HCT116 (cell line): Measurements from ENCODE around the gene GARNL3. TPM values are rescaled to one million over a fixed set of nuclear protein-coding genes. Genes with fewer than 3 reads are reported as not detected.
A peak's percentile ranks its signal among the peaks of the same experiment; 100 is the strongest.

Experiments used
- ATAC-seq: fragments of 200-7000 bp; cut with Tn5 transposase; 2 replicates; pipeline ENCODE4 v1.9.1; 2020; ENCODE audit warnings: mild to moderate bottlenecking, moderate library complexity
- BruUV-seq: library from RNA; stranded (reverse); fragments of 400-500 nt; replicated peaks from 2 replicates; lab custom pipeline; 2021; lab: Mats Ljungman, UMichigan
- CTCF ChIA-PET: fragments of 300-600 bp; sonication (Branson Sonifier 250); formaldehyde crosslinking; loops from one replicate; lab custom pipeline; 2021; ENCODE audit warnings: antibody characterized with exemption; lab: Charles Lee
- POLR2A ChIA-PET: fragments of 300-600, 350-600 bp; sonication (Branson Sonifier 250); formaldehyde crosslinking; loops from one replicate; lab custom pipeline; 2021; ENCODE audit warnings: antibody characterized with exemption; lab: Charles Lee
- RAD21 ChIA-PET, 2 experiments: fragments of 300-600 bp; sonication (Branson Sonifier 250); formaldehyde crosslinking; loops; one replicate each; lab custom pipeline; 2023; ENCODE audit warnings: low total read pairs in 2 of 2; ENCODE audit not compliant: uncharacterized antibody in 2 of 2, unreplicated experiment in 2 of 2, low non-redundant PET in 1 of 2; lab: Charles Lee
- DNase-seq: peaks from one replicate; pipeline ENCODE4 v3.0.0-alpha.2; 2010; ENCODE audit warnings: low read depth, low spot score
- H2AFZ ChIP-seq: fragments of 200-600 bp; shearing (Covaris generic), sonication (generic); 2 replicates; pipeline ENCODE4 v1.6.1; 2017; ENCODE audit warnings: low read depth, mixed run types, mixed read lengths, antibody characterized with exemption, low read length; ENCODE audit not compliant: poor library complexity, severe bottlenecking
- H3K27ac ChIP-seq: 2 replicates; pipeline ENCODE4 v1.5.1; 2012; ENCODE audit warnings: low read depth, low read length
- H3K27me3 ChIP-seq: fragments of 200-600 bp; sonication (generic); 2 replicates; pipeline ENCODE4 v1.6.1; 2016; ENCODE audit warnings: mixed run types, low read length, mixed read lengths; ENCODE audit not compliant: insufficient read depth
- H3K36me3 ChIP-seq, 2 experiments: fragments of 200-500 bp in 1 of 2; fragments of 200-600 bp in 1 of 2; sonication (Bioruptor generic) in 1 of 2; sonication (generic) in 1 of 2; 2 replicates each; pipeline versions ENCODE4 v1.5.1 to v1.6.1; 2014 to 2016; ENCODE audit warnings: low read length in 2 of 2, inconsistent platforms in 1 of 2, mixed read lengths in 1 of 2, mixed run types in 1 of 2; ENCODE audit not compliant: insufficient read depth in 2 of 2, control insufficient read depth in 1 of 2
- H3K4me1 ChIP-seq, 2 experiments: fragments of 200-600 bp in 1 of 2; sonication (generic) in 1 of 2; 2 replicates each; pipeline versions ENCODE4 v1.5.1 to v1.6.1; 2012 to 2017; ENCODE audit warnings: low read length in 2 of 2, inconsistent platforms in 1 of 2, mild to moderate bottlenecking in 1 of 2, mixed read lengths in 1 of 2, mixed run types in 1 of 2, moderate library complexity in 1 of 2; ENCODE audit not compliant: insufficient read depth in 2 of 2, control insufficient read depth in 1 of 2
- H3K4me2 ChIP-seq: fragments of 200-600 bp; sonication (generic); 2 replicates; pipeline ENCODE4 v1.6.1; 2017; ENCODE audit warnings: mixed run types, low read length, mixed read lengths
- H3K4me3 ChIP-seq, 2 experiments: fragments of 200-600 bp in 1 of 2; sonication (generic) in 1 of 2; replicated peaks in 1 of 2; 2 replicates each; pipeline ENCODE4 v1.5.1; 2011 to 2016; ENCODE audit warnings: low read length in 2 of 2, control low read depth in 1 of 2, low read depth in 1 of 2, mild to moderate bottlenecking in 1 of 2, mixed read lengths in 1 of 2, mixed run types in 1 of 2
- H3K79me2 ChIP-seq: fragments of 200-600 bp; sonication (generic); 2 replicates; pipeline ENCODE4 v1.6.1; 2017; ENCODE audit warnings: mild to moderate bottlenecking, mixed run types, low read length, moderate library complexity, mixed read lengths; ENCODE audit not compliant: insufficient read depth
- H3K9ac ChIP-seq: fragments of 200-600 bp; sonication (generic); 2 replicates; pipeline ENCODE4 v1.6.1; 2016; ENCODE audit warnings: low read length, mixed read lengths
- H3K9me2 ChIP-seq: fragments of 200-600 bp; sonication (generic), shearing (Covaris generic); 2 replicates; pipeline ENCODE4 v1.6.1; 2017; ENCODE audit warnings: mixed run types, mild to moderate bottlenecking, moderate library complexity; ENCODE audit not compliant: insufficient read depth
- H3K9me3 ChIP-seq, 2 experiments: fragments of 200-500 bp in 1 of 2; fragments of 200-600 bp in 1 of 2; sonication (Bioruptor generic) in 1 of 2; sonication (generic) in 1 of 2; 2 replicates each; pipeline ENCODE4 v1.6.1; 2014 to 2017; ENCODE audit warnings: low read length in 2 of 2, mixed read lengths in 2 of 2, inconsistent platforms in 1 of 2, low read depth in 1 of 2, mild to moderate bottlenecking in 1 of 2, mixed run types in 1 of 2, moderate library complexity in 1 of 2; ENCODE audit not compliant: control insufficient read depth in 1 of 2, insufficient read depth in 1 of 2
- H4K20me1 ChIP-seq: fragments of 200-600 bp; sonication (generic), shearing (Covaris generic); 2 replicates; pipeline ENCODE4 v1.6.1; 2017; ENCODE audit warnings: mixed run types, mild to moderate bottlenecking, moderate library complexity; ENCODE audit not compliant: insufficient read depth
- ATF3 ChIP-seq: IDR thresholded peaks from 2 replicates; pipeline ENCODE4 v1.6.1; 2012
- CBX3 ChIP-seq: IDR thresholded peaks from 2 replicates; pipeline ENCODE4 v1.6.1; 2012; ENCODE audit warnings: low read depth
- CEBPB ChIP-seq: IDR thresholded peaks from 2 replicates; pipeline ENCODE4 v1.6.1; 2012; ENCODE audit warnings: low read depth
- EZH2 ChIP-seq: fragments of 200-600 bp; sonication (generic); IDR thresholded peaks from 2 replicates; pipeline ENCODE4 v1.6.1; 2017; ENCODE audit warnings: antibody characterized with exemption, mixed run types
- EZH2phosphoT487 ChIP-seq: fragments of 200-600 bp; IDR thresholded peaks from 2 replicates; pipeline ENCODE4 v1.6.1; 2018; ENCODE audit warnings: antibody characterized with exemption, borderline replicate concordance
- FOSL1 ChIP-seq: IDR thresholded peaks from 2 replicates; pipeline ENCODE4 v1.6.1; 2012; ENCODE audit warnings: low read depth
- JUND ChIP-seq: IDR thresholded peaks from 2 replicates; pipeline ENCODE4 v1.6.1; 2012
- POLR2A ChIP-seq: IDR thresholded peaks from 2 replicates; pipeline ENCODE4 v1.7.0; 2011; ENCODE audit warnings: borderline replicate concordance; ENCODE audit not compliant: insufficient read depth, insufficient read length; ENCODE audit errors: extremely low read depth
- POLR2AphosphoS5 ChIP-seq: IDR thresholded peaks from 2 replicates; pipeline ENCODE4 v1.6.1; 2011; ENCODE audit warnings: mild to moderate bottlenecking, low read depth, low read length, moderate library complexity
- RAD21 ChIP-seq: IDR thresholded peaks from 2 replicates; pipeline ENCODE4 v1.6.1; 2012; ENCODE audit warnings: low read depth, mild to moderate bottlenecking
- SIN3A ChIP-seq: IDR thresholded peaks from 2 replicates; pipeline ENCODE4 v1.6.1; 2012; ENCODE audit warnings: low read depth
- SP1 ChIP-seq: IDR thresholded peaks from 2 replicates; pipeline ENCODE4 v1.6.1; 2012; ENCODE audit warnings: low read depth
- TCF7L2 ChIP-seq: IDR thresholded peaks from 2 replicates; pipeline ENCODE4 v1.7.0; 2011; ENCODE audit warnings: borderline replicate concordance, inconsistent platforms; ENCODE audit not compliant: insufficient read depth, insufficient read length; ENCODE audit errors: extremely low read depth
- YY1 ChIP-seq: IDR thresholded peaks from 2 replicates; pipeline ENCODE4 v1.6.1; 2011; ENCODE audit warnings: low read length, low read depth, moderate library complexity, mild to moderate bottlenecking; ENCODE audit not compliant: insufficient replicate concordance; ENCODE audit errors: extremely low read depth
- ZBTB33 ChIP-seq: IDR thresholded peaks from 2 replicates; pipeline ENCODE4 v1.6.1; 2011; ENCODE audit warnings: mild to moderate bottlenecking, low read length, moderate library complexity; ENCODE audit not compliant: insufficient replicate concordance; ENCODE audit errors: extremely low read depth
- ZFX ChIP-seq: fragments of 450-650 bp; IDR thresholded peaks from 2 replicates; pipeline ENCODE4 v1.6.1; 2017
- ZNF274 ChIP-seq: fragments of 200-500 bp; sonication (Bioruptor generic); IDR thresholded peaks from 2 replicates; pipeline ENCODE4 v1.6.1; 2014; ENCODE audit warnings: mild to moderate bottlenecking, low read depth, low read length, inconsistent platforms
- intact Hi-C: fragments of 100-400 bp; cut with micrococcal nuclease; formaldehyde crosslinking; loops from 2 replicates; pipeline ENCODE4 v1.10.0; 2022
- total RNA-seq: library from RNA; stranded (reverse); gene quantifications from one replicate; pipeline ENCODE4 v1.2.1, GENCODE V29; 2021; ENCODE audit not compliant: unreplicated experiment
- TF ChIP-seq, protein P1 (sequence below): IDR thresholded peaks from 2 replicates; pipeline ENCODE4 v1.6.1; 2012
- TF ChIP-seq, protein P2 (sequence below): IDR thresholded peaks from 2 replicates; pipeline ENCODE4 v1.6.1; 2012; ENCODE audit warnings: low read depth
- TF ChIP-seq, protein P3 (sequence below), 3 experiments: fragments of 200-600 bp in 1 of 3; sonication (generic) in 1 of 3; IDR thresholded peaks in 2 of 3; conservative IDR thresholded peaks in 1 of 3; 2 replicates each; pipeline ENCODE4 v1.5.1; 2012 to 2017; ENCODE audit warnings: low read depth in 2 of 3, low read length in 2 of 3, antibody characterized with exemption in 1 of 3, borderline replicate concordance in 1 of 3, control low read depth in 1 of 3, mild to moderate bottlenecking in 1 of 3, mixed read lengths in 1 of 3, mixed run types in 1 of 3, moderate library complexity in 1 of 3; ENCODE audit not compliant: insufficient read depth in 1 of 3

The GARNL3 gene
- total RNA-seq, 1 experiment from 2014 or later = 8.8 TPM

- H3K27ac ChIP-seq = no peak overlapping the region
- no peaks in the 10 kb centered on the region for H3K27me3 ChIP-seq
- intact Hi-C loops = no loop called here
- ATAC-seq (peak; percentile 40; the same call in 1 of the 2 replicates), DNase-seq (no peak)
- RAD21 ChIA-PET = no interaction called here
- BruUV-seq = no TSS peak
- no peak overlapping the region for H3K9ac ChIP-seq
- CTCF ChIA-PET = no interaction called here
- H2AFZ ChIP-seq = no peak overlapping the region
- no peak overlapping the region for H3K4me2 ChIP-seq
- peaks cover 2 to 5% of the 10 kb centered on the region in 2 experiments; a peak in 1 of 4 replicates for H3K36me3 ChIP-seq
- no peak overlapping the region for H3K4me3 ChIP-seq
- H3K9me2 ChIP-seq = no peaks in the 10 kb centered on the region
- no peaks in the 10 kb centered on the region for H3K79me2 ChIP-seq
- TF ChIP-seq YY1 (no peak), EZH2 (no peak), EZH2phosphoT487 (no peak), ZBTB33 (no peak), ZFX (no peak), SIN3A (no peak), JUND (no peak), FOSL1 (no peak), POLR2A (no peak), RAD21 (no peak), TCF7L2 (no peak), SP1 (no peak), ZNF274 (no peak), CEBPB (no peak), ATF3 (no peak), CBX3 (no peak), POLR2AphosphoS5 (no peak)
- TF ChIP-seq, protein P1, sequence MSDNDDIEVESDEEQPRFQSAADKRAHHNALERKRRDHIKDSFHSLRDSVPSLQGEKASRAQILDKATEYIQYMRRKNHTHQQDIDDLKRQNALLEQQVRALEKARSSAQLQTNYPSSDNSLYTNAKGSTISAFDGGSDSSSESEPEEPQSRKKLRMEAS = no peak
- TF ChIP-seq, protein P2, sequence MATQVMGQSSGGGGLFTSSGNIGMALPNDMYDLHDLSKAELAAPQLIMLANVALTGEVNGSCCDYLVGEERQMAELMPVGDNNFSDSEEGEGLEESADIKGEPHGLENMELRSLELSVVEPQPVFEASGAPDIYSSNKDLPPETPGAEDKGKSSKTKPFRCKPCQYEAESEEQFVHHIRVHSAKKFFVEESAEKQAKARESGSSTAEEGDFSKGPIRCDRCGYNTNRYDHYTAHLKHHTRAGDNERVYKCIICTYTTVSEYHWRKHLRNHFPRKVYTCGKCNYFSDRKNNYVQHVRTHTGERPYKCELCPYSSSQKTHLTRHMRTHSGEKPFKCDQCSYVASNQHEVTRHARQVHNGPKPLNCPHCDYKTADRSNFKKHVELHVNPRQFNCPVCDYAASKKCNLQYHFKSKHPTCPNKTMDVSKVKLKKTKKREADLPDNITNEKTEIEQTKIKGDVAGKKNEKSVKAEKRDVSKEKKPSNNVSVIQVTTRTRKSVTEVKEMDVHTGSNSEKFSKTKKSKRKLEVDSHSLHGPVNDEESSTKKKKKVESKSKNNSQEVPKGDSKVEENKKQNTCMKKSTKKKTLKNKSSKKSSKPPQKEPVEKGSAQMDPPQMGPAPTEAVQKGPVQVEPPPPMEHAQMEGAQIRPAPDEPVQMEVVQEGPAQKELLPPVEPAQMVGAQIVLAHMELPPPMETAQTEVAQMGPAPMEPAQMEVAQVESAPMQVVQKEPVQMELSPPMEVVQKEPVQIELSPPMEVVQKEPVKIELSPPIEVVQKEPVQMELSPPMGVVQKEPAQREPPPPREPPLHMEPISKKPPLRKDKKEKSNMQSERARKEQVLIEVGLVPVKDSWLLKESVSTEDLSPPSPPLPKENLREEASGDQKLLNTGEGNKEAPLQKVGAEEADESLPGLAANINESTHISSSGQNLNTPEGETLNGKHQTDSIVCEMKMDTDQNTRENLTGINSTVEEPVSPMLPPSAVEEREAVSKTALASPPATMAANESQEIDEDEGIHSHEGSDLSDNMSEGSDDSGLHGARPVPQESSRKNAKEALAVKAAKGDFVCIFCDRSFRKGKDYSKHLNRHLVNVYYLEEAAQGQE = no peak
- TF ChIP-seq, protein P3, sequence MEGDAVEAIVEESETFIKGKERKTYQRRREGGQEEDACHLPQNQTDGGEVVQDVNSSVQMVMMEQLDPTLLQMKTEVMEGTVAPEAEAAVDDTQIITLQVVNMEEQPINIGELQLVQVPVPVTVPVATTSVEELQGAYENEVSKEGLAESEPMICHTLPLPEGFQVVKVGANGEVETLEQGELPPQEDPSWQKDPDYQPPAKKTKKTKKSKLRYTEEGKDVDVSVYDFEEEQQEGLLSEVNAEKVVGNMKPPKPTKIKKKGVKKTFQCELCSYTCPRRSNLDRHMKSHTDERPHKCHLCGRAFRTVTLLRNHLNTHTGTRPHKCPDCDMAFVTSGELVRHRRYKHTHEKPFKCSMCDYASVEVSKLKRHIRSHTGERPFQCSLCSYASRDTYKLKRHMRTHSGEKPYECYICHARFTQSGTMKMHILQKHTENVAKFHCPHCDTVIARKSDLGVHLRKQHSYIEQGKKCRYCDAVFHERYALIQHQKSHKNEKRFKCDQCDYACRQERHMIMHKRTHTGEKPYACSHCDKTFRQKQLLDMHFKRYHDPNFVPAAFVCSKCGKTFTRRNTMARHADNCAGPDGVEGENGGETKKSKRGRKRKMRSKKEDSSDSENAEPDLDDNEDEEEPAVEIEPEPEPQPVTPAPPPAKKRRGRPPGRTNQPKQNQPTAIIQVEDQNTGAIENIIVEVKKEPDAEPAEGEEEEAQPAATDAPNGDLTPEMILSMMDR (IDR thresholded peaks at IDR 0.05 in 2 of 3, conservative IDR thresholded peaks at IDR 0.05 in 1 of 3; ENCODE audit: borderline replicate concordance in 1 of 3, insufficient read depth in 1 of 3, low read depth in 2 of 3, low read length in 2 of 3) = no peak
- H4K20me1 ChIP-seq = no peaks in the 10 kb centered on the region
- peaks cover 0 to 7% of the 10 kb centered on the region in 2 experiments; a peak in 1 of 4 replicates for H3K4me1 ChIP-seq
- POLR2A ChIA-PET = no interaction called here
- no peaks in the 10 kb centered on the region for H3K9me3 ChIP-seq
Measured at GRCh38 chr9:127406799-127407491, 142.4 kb downstream of the GARNL3 start.
